NCI-H1105 treated with DMSO at 0.1 percent for 48 hours (cell line): ENCODE results near the gene STAB1.

Source experiments
- DNase-seq: peaks from one replicate; lab custom pipeline; 2025; lab: John Stamatoyannopoulos, UW

The STAB1 gene

GRCh38 chr3:52487050-52487787 is 7.9 kb upstream of the STAB1 start:
- no peak for DNase-seq

GRCh38 chr3:52487788-52488691 is 7.1 kb upstream of the STAB1 start:
- DNase-seq = no peak

GRCh38 chr3:52488746-52489145 is 6.4 kb upstream of the STAB1 start:
- no peak for DNase-seq

GRCh38 chr3:52489453-52489852 is 5.7 kb upstream of the STAB1 start:
- DNase-seq = no peak

GRCh38 chr3:52490035-52490938 is 4.9 kb upstream of the STAB1 start:
- no peak for DNase-seq

GRCh38 chr3:52490939-52491526 is 4.1 kb upstream of the STAB1 start:
- DNase-seq = no peak

GRCh38 chr3:52492059-52492458 is 3.1 kb upstream of the STAB1 start:
- no peak for DNase-seq

GRCh38 chr3:52493232-52494017 is 1.7 kb upstream of the STAB1 start:
- no peak for DNase-seq

GRCh38 chr3:52494445-52494844 is 693 bp upstream of the STAB1 start:
- DNase-seq = peak; percentile 43

- DNase-seq = no peak
Observed at GRCh38 chr3:52495777-52496602, 852 bp downstream of the STAB1 start.

GRCh38 chr3:52498137-52499054 is 3.3 kb downstream of the STAB1 start:
- DNase-seq = no peak

GRCh38 chr3:52501046-52501445 is 5.9 kb downstream of the STAB1 start:
- DNase-seq = no peak

GRCh38 chr3:52502001-52502400 is 6.9 kb downstream of the STAB1 start:
- no peak for DNase-seq

GRCh38 chr3:52502808-52503350 is 7.7 kb downstream of the STAB1 start:
- DNase-seq = no peak

GRCh38 chr3:52503788-52504424 is 8.8 kb downstream of the STAB1 start:
- no peak for DNase-seq

- no peak for DNase-seq
Observed at GRCh38 chr3:52504977-52505376, 9.8 kb downstream of the STAB1 start.

- DNase-seq = no peak
Observed at GRCh38 chr3:52506266-52506966, 11.3 kb downstream of the STAB1 start.

- DNase-seq = no peak
Observed at GRCh38 chr3:52507359-52507758, 12.2 kb downstream of the STAB1 start.
